ENCODE results near the gene IL17REL. TPM values are rescaled to one million over a fixed set of nuclear protein-coding genes. Genes with fewer than 3 reads are reported as not detected.

The IL17REL gene
- total RNA-seq, 1 donor from 2014 or later: not detected

GRCh38 chr22:50045211-50046018 is 32.9 kb upstream of the IL17REL start:
- Mint-ChIP-seq H3K9me3 (ENCODE audit: unreplicated experiment) (peaks cover 4% of the 10 kb centered on the region), H3K36me3 (ENCODE audit: unreplicated experiment) (no peaks in the 10 kb centered on the region), H3K27ac (ENCODE audit: unreplicated experiment) (no peak overlapping the region), H3K27me3 (ENCODE audit: unreplicated experiment) (peaks cover 12% of the 10 kb centered on the region), H3K4me1 (ENCODE audit: unreplicated experiment) (no peaks in the 10 kb centered on the region), H3K4me3 (ENCODE audit: unreplicated experiment) (no peak overlapping the region)
- no peak for TF ChIP-seq CTCF (IDR thresholded peaks at IDR 0.05)
- DNase-seq (ENCODE audit: extremely low spot score, unreplicated experiment): no peak

- H3K27ac Mint-ChIP-seq (ENCODE audit: unreplicated experiment): no peak overlapping the region
- H3K4me1 Mint-ChIP-seq (ENCODE audit: unreplicated experiment): no peaks in the 10 kb centered on the region
- no peak overlapping the region for H3K4me3 Mint-ChIP-seq (ENCODE audit: unreplicated experiment)
- no peak for TF ChIP-seq CTCF (IDR thresholded peaks at IDR 0.05)
- H3K27me3 Mint-ChIP-seq (ENCODE audit: unreplicated experiment): peaks cover 10% of the 10 kb centered on the region
- no peaks in the 10 kb centered on the region for H3K36me3 Mint-ChIP-seq (ENCODE audit: unreplicated experiment)
- DNase-seq (ENCODE audit: extremely low spot score, unreplicated experiment): no peak
- peaks cover 4% of the 10 kb centered on the region for H3K9me3 Mint-ChIP-seq (ENCODE audit: unreplicated experiment)
Observed at GRCh38 chr22:50044485-50045118, 32.0 kb upstream of the IL17REL start.

GRCh38 chr22:50041361-50042065 is 28.9 kb upstream of the IL17REL start:
- Mint-ChIP-seq H3K9me3 (ENCODE audit: unreplicated experiment) (peaks cover 9% of the 10 kb centered on the region), H3K4me1 (ENCODE audit: unreplicated experiment) (no peaks in the 10 kb centered on the region), H3K27me3 (ENCODE audit: unreplicated experiment) (peaks cover 13% of the 10 kb centered on the region), H3K4me3 (ENCODE audit: unreplicated experiment) (no peak overlapping the region), H3K27ac (ENCODE audit: unreplicated experiment) (no peak overlapping the region), H3K36me3 (ENCODE audit: unreplicated experiment) (no peaks in the 10 kb centered on the region)
- no peak for TF ChIP-seq CTCF (IDR thresholded peaks at IDR 0.05)
- DNase-seq (ENCODE audit: extremely low spot score, unreplicated experiment): no peak

- Mint-ChIP-seq H3K9me3 (ENCODE audit: unreplicated experiment) (peaks cover 9% of the 10 kb centered on the region), H3K27ac (ENCODE audit: unreplicated experiment) (no peak overlapping the region), H3K36me3 (ENCODE audit: unreplicated experiment) (no peaks in the 10 kb centered on the region), H3K4me3 (ENCODE audit: unreplicated experiment) (no peak overlapping the region), H3K4me1 (ENCODE audit: unreplicated experiment) (no peaks in the 10 kb centered on the region), H3K27me3 (ENCODE audit: unreplicated experiment) (peaks cover 13% of the 10 kb centered on the region)
- no peak for DNase-seq (ENCODE audit: extremely low spot score, unreplicated experiment)
- no peak for TF ChIP-seq CTCF (IDR thresholded peaks at IDR 0.05)
Observed at GRCh38 chr22:50040717-50041116, 28.2 kb upstream of the IL17REL start.
